Smooth muscle cell (in vitro differentiated cells): ENCODE measurements around the gene SYDE2. TPM values are rescaled to one million over a fixed set of nuclear protein-coding genes. Genes with fewer than 3 reads are reported as not detected.

Experiments
- DNase-seq: peaks from one replicate; lab custom pipeline; 2025; ENCODE audit not compliant: unreplicated experiment; lab: John Stamatoyannopoulos, UW
- H2AFZ ChIP-seq: fragments of 200-600 bp; sonication (generic); 2 replicates; pipeline ENCODE4 v1.6.0; 2016; ENCODE audit warnings: antibody characterized with exemption, low read depth, mild to moderate bottlenecking
- H3F3A ChIP-seq: fragments of 200-600 bp; sonication (generic); 2 replicates; pipeline ENCODE4 v1.6.0; 2017; ENCODE audit warnings: antibody characterized with exemption, low read depth
- H3K27ac ChIP-seq: fragments of 200-600 bp; sonication (generic); 2 replicates; pipeline ENCODE4 v1.5.1; 2016; ENCODE audit warnings: low read depth, mild to moderate bottlenecking
- H3K27me3 ChIP-seq: fragments of 200-600 bp; sonication (generic); 2 replicates; pipeline ENCODE4 v1.6.1; 2016; ENCODE audit warnings: low read depth, mild to moderate bottlenecking
- H3K36me3 ChIP-seq: fragments of 200-600 bp; sonication (generic); 2 replicates; pipeline ENCODE4 v1.5.1; 2016; ENCODE audit warnings: low read depth
- H3K4me1 ChIP-seq: fragments of 200-600 bp; sonication (generic); 2 replicates; pipeline ENCODE4 v1.5.1; 2016; ENCODE audit warnings: low read depth
- H3K4me2 ChIP-seq: fragments of 200-600 bp; sonication (generic); 2 replicates; pipeline ENCODE4 v1.6.0; 2016; ENCODE audit warnings: mild to moderate bottlenecking
- H3K4me3 ChIP-seq: fragments of 200-600 bp; sonication (generic); 2 replicates; pipeline ENCODE4 v1.5.1; 2016; ENCODE audit warnings: mild to moderate bottlenecking
- H3K79me2 ChIP-seq: fragments of 200-600 bp; sonication (generic); 2 replicates; pipeline ENCODE4 v1.6.0; 2016; ENCODE audit warnings: low read depth, mild to moderate bottlenecking
- H3K9ac ChIP-seq: fragments of 200-600 bp; sonication (generic); 2 replicates; pipeline ENCODE4 v1.6.0; 2016; ENCODE audit warnings: low read depth
- H3K9me3 ChIP-seq: fragments of 200-600 bp; sonication (generic); replicated peaks from 2 replicates; pipeline ENCODE4 v1.5.1; 2016; ENCODE audit warnings: low read depth
- H4K20me1 ChIP-seq: fragments of 200-600 bp; sonication (generic); 2 replicates; pipeline ENCODE4 v1.6.0; 2016; ENCODE audit warnings: low read depth
- CTCF ChIP-seq: fragments of 200-600 bp; sonication (generic); IDR thresholded peaks from 2 replicates; pipeline ENCODE4 v1.5.1; 2017; ENCODE audit warnings: borderline replicate concordance, mild to moderate bottlenecking, antibody characterized with exemption; ENCODE audit not compliant: insufficient read depth, poor library complexity, severe bottlenecking
- WGBS: methylation state at CpG from one replicate; pipeline ENCODE4 v1.1.7; 2016; ENCODE audit warnings: low lambda C conversion rate; 5-methylcytosine and 5-hydroxymethylcytosine counted together
- polyA plus RNA-seq: library from polyadenylated mRNA; unstranded; fragments of >200 nt; fragmentation: Nextera tagmentation; extraction: Ambion mirVana; gene quantifications from 2 replicates; pipeline ENCODE4 v1.2.1, GENCODE V29; 2016
- total RNA-seq: library from RNA; depleted of rRNA; stranded (reverse); fragments of >200 nt; gene quantifications from 2 replicates; pipeline ENCODE4 v1.2.3, GENCODE V29; 2014

SYDE2 gene
- total and polyA plus RNA-seq, 2 experiments from 2014 or later = 4.9 to 9.1 TPM

- Histone ChIP-seq H3K4me1 (no peaks in the 10 kb centered on the region), H3K4me3 (no peak overlapping the region), H3K27me3 (no peaks in the 10 kb centered on the region), H3K4me2 (no peak overlapping the region), H3F3A (no peaks in the 10 kb centered on the region), H2AFZ (no peak overlapping the region), H3K9me3 (no peaks in the 10 kb centered on the region), H3K27ac (no peak overlapping the region), H4K20me1 (no peaks in the 10 kb centered on the region), H3K79me2 (no peaks in the 10 kb centered on the region), H3K9ac (no peak overlapping the region), H3K36me3 (no peaks in the 10 kb centered on the region)
- TF ChIP-seq CTCF = no peak
- DNase-seq = no peak
- WGBS = 97% methylated on average over 1 of the region's 1 CpG
Observed at GRCh38 chr1:85166351-85166750, 34.5 kb downstream of the SYDE2 start.

- TF ChIP-seq CTCF = no peak
- Histone ChIP-seq H3K4me1 (no peaks in the 10 kb centered on the region), H3K36me3 (no peaks in the 10 kb centered on the region), H3K4me2 (no peak overlapping the region), H3K27ac (no peak overlapping the region), H3K79me2 (no peaks in the 10 kb centered on the region), H3K9me3 (no peaks in the 10 kb centered on the region), H4K20me1 (no peaks in the 10 kb centered on the region), H3F3A (no peaks in the 10 kb centered on the region), H3K27me3 (no peaks in the 10 kb centered on the region), H2AFZ (no peak overlapping the region), H3K9ac (no peak overlapping the region), H3K4me3 (no peak overlapping the region)
- WGBS = 81% methylated on average over 5 of the region's 5 CpGs
- DNase-seq = no peak
Observed at GRCh38 chr1:85158910-85159309, 41.9 kb downstream of the SYDE2 start.

- TF ChIP-seq CTCF = no peak
- H3K4me3 ChIP-seq = no peak overlapping the region
- no peaks in the 10 kb centered on the region for H3F3A ChIP-seq
- no peaks in the 10 kb centered on the region for H4K20me1 ChIP-seq
- no peaks in the 10 kb centered on the region for H3K79me2 ChIP-seq
- H3K27ac ChIP-seq = no peak overlapping the region
- DNase-seq = no peak
- no peak overlapping the region for H3K9ac ChIP-seq
- no peaks in the 10 kb centered on the region for H3K36me3 ChIP-seq
- no peak overlapping the region for H2AFZ ChIP-seq
- H3K9me3 ChIP-seq = no peaks in the 10 kb centered on the region
- H3K4me2 ChIP-seq = no peak overlapping the region
- H3K27me3 ChIP-seq = no peaks in the 10 kb centered on the region
- no peaks in the 10 kb centered on the region for H3K4me1 ChIP-seq
Observed at GRCh38 chr1:85157436-85157835, 43.4 kb downstream of the SYDE2 start.

DNA sequence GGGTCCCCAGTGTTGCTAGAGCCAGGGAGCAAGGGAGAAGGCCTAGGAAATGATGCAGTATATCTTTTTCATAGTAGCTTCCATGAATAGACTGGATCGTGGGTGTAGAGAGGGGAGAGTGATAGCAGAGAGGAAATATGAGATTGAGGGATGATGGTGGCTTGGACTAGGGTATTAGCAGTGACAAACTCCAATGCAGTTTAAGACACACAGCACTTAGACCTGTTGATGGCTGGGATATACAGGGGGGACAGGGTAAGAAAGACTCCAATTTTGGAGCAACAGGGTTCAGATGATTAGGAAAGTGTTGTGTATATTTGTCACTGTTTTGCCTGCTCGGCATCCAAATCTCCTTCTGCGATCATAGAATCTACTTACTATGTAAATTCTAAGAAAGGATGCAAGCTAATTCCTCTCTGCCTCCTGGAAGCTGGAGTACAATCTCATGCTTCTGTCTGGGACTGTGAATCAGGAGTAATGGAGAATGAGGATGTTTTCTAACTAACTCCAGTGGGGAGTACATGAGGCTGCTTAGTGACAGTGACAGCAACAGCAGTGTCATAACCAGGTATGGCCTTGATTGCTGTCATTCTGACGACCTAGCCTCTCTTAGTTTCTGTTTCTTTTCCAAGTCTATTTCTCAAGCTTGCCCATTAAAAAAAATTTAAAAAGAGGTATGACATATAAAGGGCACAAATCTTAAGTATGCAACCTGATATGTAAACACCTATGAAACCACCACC lies 47.5 kb downstream of the SYDE2 start:
- Histone ChIP-seq H3K4me2 (no peak overlapping the region), H3K79me2 (no peaks in the 10 kb centered on the region), H4K20me1 (no peaks in the 10 kb centered on the region), H3K27me3 (no peaks in the 10 kb centered on the region), H3K36me3 (no peaks in the 10 kb centered on the region), H3K4me3 (no peak overlapping the region), H3F3A (no peaks in the 10 kb centered on the region), H3K9ac (no peak overlapping the region), H2AFZ (no peak overlapping the region), H3K9me3 (no peaks in the 10 kb centered on the region), H3K4me1 (no peaks in the 10 kb centered on the region), H3K27ac (no peak overlapping the region)
- DNase-seq = no peak
- WGBS = 34% methylated on average over 4 of the region's 4 CpGs
- no peak for TF ChIP-seq CTCF
